Neural progenitor cell (in vitro differentiated cells): ENCODE results near the gene TAMALIN. TPM values are rescaled to one million over a fixed set of nuclear protein-coding genes. Genes with fewer than 3 reads are reported as not detected.

Experiments
- DNase-seq: peaks from one replicate; pipeline ENCODE4 v3.0.0-alpha.2; 2016; ENCODE audit warnings: low spot score
- H2AFZ ChIP-seq: fragments of 200-600 bp; sonication (generic); replicated peaks from 2 replicates; pipeline ENCODE4 v1.6.1; 2016; ENCODE audit warnings: antibody characterized with exemption
- H3F3A ChIP-seq: fragments of 200-600 bp; sonication (generic); 2 replicates; pipeline ENCODE4 v1.6.1; 2016; ENCODE audit warnings: antibody characterized with exemption, low read depth
- H3K27ac ChIP-seq: fragments of 200-600 bp; sonication (generic); 2 replicates; pipeline ENCODE4 v1.5.1; 2016; ENCODE audit warnings: mild to moderate bottlenecking
- H3K27me3 ChIP-seq: fragments of 200-600 bp; sonication (generic); 2 replicates; pipeline ENCODE4 v1.6.1; 2016; ENCODE audit warnings: mild to moderate bottlenecking, moderate library complexity
- H3K36me3 ChIP-seq: fragments of 200-600 bp; sonication (generic); 2 replicates; pipeline ENCODE4 v1.5.1; 2016
- H3K4me1 ChIP-seq: fragments of 200-600 bp; sonication (generic); 2 replicates; pipeline ENCODE4 v1.6.1; 2016; ENCODE audit warnings: mixed run types
- H3K4me2 ChIP-seq: fragments of 200-600 bp; sonication (generic); 2 replicates; pipeline ENCODE4 v1.6.1; 2016
- H3K4me3 ChIP-seq: fragments of 200-600 bp; sonication (generic); 2 replicates; pipeline ENCODE4 v1.5.1; 2016
- H3K79me2 ChIP-seq: fragments of 200-600 bp; sonication (generic); 2 replicates; pipeline ENCODE4 v1.6.1; 2016; ENCODE audit warnings: low read depth
- H3K9ac ChIP-seq: fragments of 200-600 bp; sonication (generic); 2 replicates; pipeline ENCODE4 v1.6.1; 2016
- H3K9me3 ChIP-seq: fragments of 200-600 bp; sonication (generic); 2 replicates; pipeline ENCODE4 v1.5.1; 2016; ENCODE audit warnings: low read depth
- H4K20me1 ChIP-seq: fragments of 200-600 bp; sonication (generic); 2 replicates; pipeline ENCODE4 v1.6.1; 2016; ENCODE audit warnings: low read depth
- H3K27ac Mint-ChIP-seq: 3 replicates; pipeline ENCODE4 v1.8.0; 2021; ENCODE audit warnings: mixed read lengths
- H3K27me3 Mint-ChIP-seq: 2 replicates; pipeline ENCODE4 v1.8.0; 2022; ENCODE audit warnings: low read depth, mild to moderate bottlenecking, inconsistent platforms, moderate library complexity, mixed read lengths; ENCODE audit not compliant: insufficient read depth
- H3K36me3 Mint-ChIP-seq: 3 replicates; pipeline ENCODE4 v1.8.0; 2021; ENCODE audit warnings: mixed read lengths
- H3K4me1 Mint-ChIP-seq: 3 replicates; pipeline ENCODE4 v1.8.0; 2021; ENCODE audit warnings: mixed read lengths
- H3K4me3 Mint-ChIP-seq: 3 replicates; pipeline ENCODE4 v1.8.0; 2021; ENCODE audit warnings: mild to moderate bottlenecking, moderate library complexity, mixed read lengths
- H3K9me3 Mint-ChIP-seq: 3 replicates; pipeline ENCODE4 v1.8.0; 2020; ENCODE audit warnings: mixed read lengths
- EZH2 ChIP-seq: fragments of 200-600 bp; sonication (generic); IDR thresholded peaks from 2 replicates; pipeline ENCODE4 v1.6.1; 2017; ENCODE audit warnings: antibody characterized with exemption, mild to moderate bottlenecking, moderate library complexity
- EZH2phosphoT487 ChIP-seq: fragments of 200-600 bp; sonication (generic); IDR thresholded peaks from 2 replicates; pipeline ENCODE4 v1.6.1; 2017; ENCODE audit warnings: antibody characterized with exemption
- total RNA-seq: library from RNA; depleted of rRNA; stranded (reverse); fragments of >200 nt; gene quantifications from 2 replicates; pipeline ENCODE4 v1.2.3, GENCODE V29; 2015; ENCODE audit warnings: low replicate concordance
- TF ChIP-seq, protein P1 (sequence below): fragments of 200-600 bp; sonication (generic); IDR thresholded peaks from 2 replicates; pipeline ENCODE4 v1.5.1; 2017; ENCODE audit warnings: antibody characterized with exemption, mild to moderate bottlenecking

TAMALIN gene
- total RNA-seq, 1 donor from 2014 or later = 1.1 TPM

DNA sequence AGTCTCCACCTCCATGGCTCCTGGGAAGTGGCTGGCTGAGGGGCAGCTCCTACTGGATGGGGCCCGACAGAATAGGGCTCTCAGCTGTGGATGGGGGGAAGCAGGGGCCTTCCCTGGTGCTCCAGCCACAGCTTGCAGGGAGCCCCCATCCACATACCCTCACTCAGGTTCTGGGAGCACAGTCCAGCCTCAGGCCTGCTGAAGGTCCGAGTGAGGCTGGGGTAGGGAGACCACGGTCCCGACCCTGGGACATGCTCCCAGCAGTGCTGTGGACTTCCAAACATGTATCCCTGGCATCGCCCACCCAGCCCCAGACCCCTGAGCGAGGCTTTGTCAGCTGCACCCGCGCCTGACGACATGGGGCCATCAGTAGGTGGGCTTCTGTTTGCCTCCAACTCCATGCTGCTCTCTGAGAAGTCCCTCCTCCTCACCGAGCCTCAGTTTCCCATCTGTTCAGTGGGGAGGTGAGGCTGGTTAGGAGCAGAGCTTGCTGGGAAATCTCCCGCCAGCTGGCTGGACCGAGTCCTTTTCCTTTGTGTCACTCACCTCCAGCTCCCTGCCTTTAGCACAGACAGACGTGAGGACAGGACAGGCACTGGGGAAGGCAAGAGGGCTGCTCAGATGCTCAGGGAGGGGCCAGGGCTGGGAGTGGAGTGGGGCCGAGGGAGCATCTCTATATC lies 53.9 kb downstream of the TAMALIN start:
- Histone ChIP-seq H3K4me1 (peaks cover 9% of the 10 kb centered on the region), H3F3A (no peaks in the 10 kb centered on the region), H2AFZ (no peak overlapping the region), H3K4me3 (no peak overlapping the region), H3K4me2 (no peak overlapping the region), H3K27ac (no peak overlapping the region), H3K27me3 (peaks cover 2% of the 10 kb centered on the region), H3K79me2 (no peaks in the 10 kb centered on the region), H3K36me3 (no peaks in the 10 kb centered on the region), H3K9me3 (no peaks in the 10 kb centered on the region), H3K9ac (no peak overlapping the region), H4K20me1 (no peaks in the 10 kb centered on the region)
- H3K27me3 Mint-ChIP-seq = no peaks in the 10 kb centered on the region
- H3K36me3 Mint-ChIP-seq = peaks cover 3% of the 10 kb centered on the region
- H3K27ac Mint-ChIP-seq = no peak overlapping the region
- TF ChIP-seq, protein P1, sequence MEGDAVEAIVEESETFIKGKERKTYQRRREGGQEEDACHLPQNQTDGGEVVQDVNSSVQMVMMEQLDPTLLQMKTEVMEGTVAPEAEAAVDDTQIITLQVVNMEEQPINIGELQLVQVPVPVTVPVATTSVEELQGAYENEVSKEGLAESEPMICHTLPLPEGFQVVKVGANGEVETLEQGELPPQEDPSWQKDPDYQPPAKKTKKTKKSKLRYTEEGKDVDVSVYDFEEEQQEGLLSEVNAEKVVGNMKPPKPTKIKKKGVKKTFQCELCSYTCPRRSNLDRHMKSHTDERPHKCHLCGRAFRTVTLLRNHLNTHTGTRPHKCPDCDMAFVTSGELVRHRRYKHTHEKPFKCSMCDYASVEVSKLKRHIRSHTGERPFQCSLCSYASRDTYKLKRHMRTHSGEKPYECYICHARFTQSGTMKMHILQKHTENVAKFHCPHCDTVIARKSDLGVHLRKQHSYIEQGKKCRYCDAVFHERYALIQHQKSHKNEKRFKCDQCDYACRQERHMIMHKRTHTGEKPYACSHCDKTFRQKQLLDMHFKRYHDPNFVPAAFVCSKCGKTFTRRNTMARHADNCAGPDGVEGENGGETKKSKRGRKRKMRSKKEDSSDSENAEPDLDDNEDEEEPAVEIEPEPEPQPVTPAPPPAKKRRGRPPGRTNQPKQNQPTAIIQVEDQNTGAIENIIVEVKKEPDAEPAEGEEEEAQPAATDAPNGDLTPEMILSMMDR = no peak
- TF ChIP-seq EZH2 (no peak), EZH2phosphoT487 (no peak)
- DNase-seq = no peak
- H3K4me3 Mint-ChIP-seq = no peak overlapping the region
- H3K4me1 Mint-ChIP-seq = peaks cover 7% of the 10 kb centered on the region
- H3K9me3 Mint-ChIP-seq = no peaks in the 10 kb centered on the region

DNA sequence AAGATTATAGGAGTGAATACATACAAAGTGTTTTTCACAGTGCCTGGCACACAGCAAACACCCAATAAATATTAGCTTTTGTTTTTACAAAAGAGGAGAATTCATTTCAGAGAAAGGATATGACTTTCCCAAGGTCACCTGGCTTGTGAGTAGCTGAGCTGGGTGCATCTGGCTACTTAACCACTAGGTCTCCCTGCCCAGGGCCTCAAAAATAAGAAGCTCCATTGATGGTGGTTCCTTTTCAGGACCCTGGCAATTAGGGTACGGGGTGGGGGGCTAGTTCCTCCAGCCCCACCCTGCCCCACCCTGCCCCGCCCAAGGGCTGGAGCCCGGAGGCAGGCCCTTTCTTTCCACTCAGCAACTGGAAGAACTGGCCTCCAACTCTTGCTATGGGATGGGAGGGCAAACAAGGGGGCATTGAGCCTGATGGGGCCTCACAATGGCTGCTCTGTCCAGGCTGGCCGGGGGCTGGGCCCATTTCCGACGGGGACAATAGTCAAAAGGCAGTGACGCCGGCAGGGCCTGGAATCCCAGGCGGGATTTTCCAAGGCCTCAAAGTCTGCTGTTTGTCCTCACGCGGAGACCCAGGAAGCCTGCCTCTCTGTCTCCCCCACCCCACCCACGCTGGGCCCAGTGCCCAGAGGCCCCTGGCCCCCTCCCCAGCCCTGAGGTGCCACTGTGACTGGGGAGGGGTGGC lies 54.9 kb downstream of the TAMALIN start:
- peak; percentile 65 for DNase-seq
- Histone ChIP-seq H3K4me1 (peaks cover 9% of the 10 kb centered on the region), H3F3A (no peaks in the 10 kb centered on the region), H2AFZ (peak overlapping the region; percentile 95), H3K4me3 (no peak overlapping the region), H3K9ac (peak overlapping the region; percentile 22), H3K27me3 (peaks cover 12% of the 10 kb centered on the region), H3K79me2 (no peaks in the 10 kb centered on the region), H3K4me2 (peak overlapping the region; percentile 42), H3K36me3 (no peaks in the 10 kb centered on the region), H4K20me1 (no peaks in the 10 kb centered on the region), H3K27ac (no peak overlapping the region), H3K9me3 (no peaks in the 10 kb centered on the region)
- H3K4me1 Mint-ChIP-seq = peaks cover 7% of the 10 kb centered on the region
- H3K4me3 Mint-ChIP-seq = no peak overlapping the region
- H3K36me3 Mint-ChIP-seq = no peaks in the 10 kb centered on the region
- peaks cover 2% of the 10 kb centered on the region for H3K27me3 Mint-ChIP-seq
- H3K9me3 Mint-ChIP-seq = no peaks in the 10 kb centered on the region
- TF ChIP-seq, protein P1 = no peak
- TF ChIP-seq EZH2phosphoT487 = no peak
- TF ChIP-seq EZH2 = no peak
- H3K27ac Mint-ChIP-seq = no peak overlapping the region

DNA sequence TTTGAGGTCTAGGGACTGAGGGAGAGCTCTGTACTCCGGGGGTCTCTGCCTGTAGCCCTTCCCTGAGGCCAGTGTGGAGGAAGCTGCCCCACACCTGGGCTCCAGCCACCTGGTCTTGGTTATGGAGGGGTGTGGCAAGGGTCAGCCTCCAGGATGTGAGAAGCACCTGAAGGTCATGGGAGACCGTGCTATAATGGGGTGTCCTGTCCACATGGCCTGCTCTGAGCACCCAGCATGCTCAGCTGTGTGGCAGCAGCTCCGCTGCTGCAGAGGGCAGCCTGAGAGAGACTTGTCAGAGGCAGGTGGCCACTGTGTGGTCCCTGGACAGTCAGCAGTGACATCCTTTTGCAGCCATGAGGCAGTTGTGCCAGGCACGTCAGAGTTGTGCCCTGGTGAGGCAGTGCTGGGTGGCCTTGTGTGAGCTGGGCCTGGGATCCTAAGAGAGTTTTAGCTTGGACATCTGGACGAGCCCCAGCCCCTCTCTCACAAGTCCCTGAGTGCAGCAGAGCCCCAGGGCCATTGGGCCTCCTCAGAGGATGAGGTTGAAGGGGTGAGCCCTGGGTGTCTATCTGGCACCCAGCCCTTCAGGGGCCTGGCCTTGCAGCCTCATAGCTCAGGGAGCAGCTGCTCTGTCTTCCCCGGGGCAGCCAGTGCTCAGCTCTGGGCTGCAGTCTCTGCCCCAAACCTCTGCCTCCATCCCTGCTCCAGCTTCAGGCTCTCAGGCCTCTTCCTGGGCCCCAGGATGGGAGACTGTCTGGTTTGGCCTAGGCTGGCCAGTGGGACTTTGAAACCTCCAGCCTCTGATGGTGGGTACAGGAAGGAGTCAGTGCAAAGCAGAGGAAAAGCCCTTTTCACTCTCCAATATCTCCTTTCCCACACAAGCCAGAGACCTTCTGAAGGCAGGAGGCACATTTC lies 55.7 kb downstream of the TAMALIN start:
- Histone ChIP-seq H3K9ac (peak overlapping the region; percentile 22), H3K36me3 (no peaks in the 10 kb centered on the region), H3K27ac (no peak overlapping the region), H3K4me3 (no peak overlapping the region), H3K9me3 (no peaks in the 10 kb centered on the region), H4K20me1 (no peaks in the 10 kb centered on the region), H3K79me2 (no peaks in the 10 kb centered on the region), H3F3A (no peaks in the 10 kb centered on the region), H3K4me1 (peaks cover 9% of the 10 kb centered on the region), H3K4me2 (no peak overlapping the region), H2AFZ (peak overlapping the region; percentile 95), H3K27me3 (peaks cover 18% of the 10 kb centered on the region)
- Mint-ChIP-seq H3K4me1 (peaks cover 7% of the 10 kb centered on the region), H3K27me3 (peaks cover 2% of the 10 kb centered on the region), H3K4me3 (no peak overlapping the region), H3K36me3 (no peaks in the 10 kb centered on the region), H3K9me3 (no peaks in the 10 kb centered on the region), H3K27ac (no peak overlapping the region)
- no peak for DNase-seq
- TF ChIP-seq, protein P1 = no peak
